Osteoblast (primary cell): ENCODE data around the gene TBX21. TPM values are rescaled to one million over a fixed set of nuclear protein-coding genes. Genes with fewer than 3 reads are reported as not detected.

Experiments used
- DNase-seq: peaks from one replicate; pipeline ENCODE4 v3.0.0; 2011; ENCODE audit warnings: low spot score, mixed read lengths; ENCODE audit not compliant: insufficient read length; ENCODE audit errors: missing footprints
- H2AFZ ChIP-seq: 2 replicates; pipeline ENCODE4 v1.6.0; 2011; ENCODE audit warnings: mild to moderate bottlenecking, low read length
- H3K27ac ChIP-seq: 2 replicates; pipeline ENCODE4 v1.5.1; 2011; ENCODE audit warnings: mild to moderate bottlenecking, low read depth, low read length, moderate library complexity
- H3K27me3 ChIP-seq: 2 replicates; pipeline ENCODE4 v1.6.0; 2012; ENCODE audit warnings: mild to moderate bottlenecking, control low read depth, inconsistent platforms, low read length, moderate library complexity; ENCODE audit not compliant: insufficient read depth
- H3K36me3 ChIP-seq: 2 replicates; pipeline ENCODE4 v1.5.1; 2011; ENCODE audit warnings: mild to moderate bottlenecking, low read length, control low read depth, moderate library complexity; ENCODE audit not compliant: insufficient read depth
- H3K4me1 ChIP-seq: 2 replicates; pipeline ENCODE4 v1.5.1; 2011; ENCODE audit warnings: mild to moderate bottlenecking, low read length, control low read depth, moderate library complexity; ENCODE audit not compliant: insufficient read depth
- H3K4me2 ChIP-seq: 2 replicates; pipeline ENCODE4 v1.6.0; 2011; ENCODE audit warnings: mild to moderate bottlenecking, low read length; ENCODE audit not compliant: insufficient read depth
- H3K4me3 ChIP-seq: fragments of 200-600 bp; sonication (generic); 3 replicates; pipeline ENCODE4 v1.5.1; 2012; ENCODE audit warnings: mild to moderate bottlenecking, low read length, inconsistent platforms; ENCODE audit not compliant: insufficient read depth
- H3K79me2 ChIP-seq: 2 replicates; pipeline ENCODE4 v1.6.0; 2012; ENCODE audit warnings: mild to moderate bottlenecking, low read length, control low read depth, inconsistent platforms; ENCODE audit not compliant: insufficient read depth
- H3K9me3 ChIP-seq: 2 replicates; pipeline ENCODE4 v1.5.1; 2011; ENCODE audit warnings: low read depth, low read length, control low read depth
- H4K20me1 ChIP-seq: 2 replicates; pipeline ENCODE4 v1.6.0; 2012; ENCODE audit warnings: mild to moderate bottlenecking, low read length, control low read depth; ENCODE audit not compliant: insufficient read depth
- CTCF ChIP-seq: IDR thresholded peaks from 2 replicates; pipeline ENCODE4 v1.5.1; 2011; ENCODE audit warnings: mild to moderate bottlenecking, low read depth, low read length, moderate library complexity; ENCODE audit errors: extremely low read depth
- total RNA-seq: library from RNA; depleted of rRNA; stranded (reverse); fragments of >200 nt; gene quantifications from 2 replicates; pipeline ENCODE4 v1.2.3, GENCODE V29; 2012

Gene TBX21
- total RNA-seq, 1 donor, result not detected

- H2AFZ ChIP-seq, result no peak overlapping the region
- no peak overlapping the region for H3K4me3 ChIP-seq
- H3K79me2 ChIP-seq, result no peaks in the 10 kb centered on the region
- peak; percentile 84 for DNase-seq
- TF ChIP-seq CTCF, result no peak
- H3K36me3 ChIP-seq, result peaks cover 28% of the 10 kb centered on the region
- peak overlapping the region; percentile 43 for H3K27ac ChIP-seq
- H4K20me1 ChIP-seq, result peaks cover 16% of the 10 kb centered on the region
- H3K9me3 ChIP-seq, result no peaks in the 10 kb centered on the region
- H3K4me2 ChIP-seq, result no peak overlapping the region
- H3K4me1 ChIP-seq, result peaks cover 40% of the 10 kb centered on the region
- no peaks in the 10 kb centered on the region for H3K27me3 ChIP-seq
These were observed 45.3 kb upstream of the TBX21 start for GRCh38 chr17:47687748-47688147.

GRCh38 chr17:47690121-47690520, 42.9 kb upstream of the TBX21 start:
- Histone ChIP-seq H3K27ac (no peak overlapping the region), H3K27me3 (no peaks in the 10 kb centered on the region), H3K79me2 (no peaks in the 10 kb centered on the region), H3K4me3 (no peak overlapping the region), H3K4me1 (peaks cover 43% of the 10 kb centered on the region), H3K36me3 (peaks cover 5% of the 10 kb centered on the region), H4K20me1 (peaks cover 10% of the 10 kb centered on the region), H2AFZ (no peak overlapping the region), H3K4me2 (no peak overlapping the region), H3K9me3 (no peaks in the 10 kb centered on the region)
- no peak for DNase-seq
- TF ChIP-seq CTCF, result no peak

- no peak overlapping the region for H3K4me3 ChIP-seq
- peak; percentile 81 for DNase-seq
- H3K36me3 ChIP-seq, result no peaks in the 10 kb centered on the region
- H3K27me3 ChIP-seq, result no peaks in the 10 kb centered on the region
- no peak for TF ChIP-seq CTCF
- no peaks in the 10 kb centered on the region for H3K79me2 ChIP-seq
- peaks cover 25% of the 10 kb centered on the region for H3K4me1 ChIP-seq
- H3K27ac ChIP-seq, result no peak overlapping the region
- H4K20me1 ChIP-seq, result no peaks in the 10 kb centered on the region
- H2AFZ ChIP-seq, result no peak overlapping the region
- no peak overlapping the region for H3K4me2 ChIP-seq
- no peaks in the 10 kb centered on the region for H3K9me3 ChIP-seq
These were observed 40.7 kb upstream of the TBX21 start for GRCh38 chr17:47692137-47692894.

DNA sequence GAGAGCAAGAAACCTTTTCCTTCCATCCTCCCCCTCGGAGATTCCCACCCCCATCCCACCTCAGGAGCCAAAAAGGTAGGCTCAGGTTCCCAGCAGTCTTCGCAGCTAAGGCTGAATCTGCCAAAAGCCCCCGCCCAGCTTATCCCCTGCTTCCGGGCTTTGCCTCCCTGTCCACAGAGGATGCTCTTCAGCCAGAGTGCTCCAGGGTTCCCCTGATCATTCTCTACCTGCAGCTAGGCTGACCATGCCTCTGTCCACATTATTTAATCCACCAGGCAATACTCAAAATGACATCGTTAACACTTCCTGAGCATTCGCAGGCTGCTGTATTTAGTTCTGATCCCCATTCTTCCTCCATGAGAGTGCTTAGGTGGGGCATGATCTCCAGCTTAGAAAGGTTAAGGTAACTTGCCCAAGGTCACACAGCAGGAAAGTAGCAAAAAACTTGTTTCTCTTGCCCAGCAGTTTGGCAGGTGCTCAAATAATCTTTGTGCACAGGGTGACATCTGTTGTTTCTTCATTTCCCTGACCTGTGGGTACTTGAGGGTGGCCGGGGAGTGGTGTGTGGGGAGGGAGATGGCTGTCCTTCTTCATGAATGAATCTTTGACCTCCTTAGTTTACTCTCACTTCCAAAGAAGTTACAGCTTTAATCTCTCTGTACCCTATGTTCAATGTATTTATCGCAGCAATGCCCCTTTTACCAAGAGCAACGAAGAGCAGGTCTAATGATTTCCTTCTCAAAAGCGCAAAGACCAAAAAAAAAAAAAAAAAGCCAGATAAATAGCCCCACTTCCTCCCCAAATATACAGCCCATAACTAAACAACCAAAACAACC, 39.9 kb upstream of the TBX21 start:
- Histone ChIP-seq H3K27me3 (no peaks in the 10 kb centered on the region), H3K4me3 (peak overlapping the region; percentile 82), H3K4me2 (peak overlapping the region; percentile 82), H3K9me3 (no peaks in the 10 kb centered on the region), H3K36me3 (no peaks in the 10 kb centered on the region), H4K20me1 (peaks cover under 1% of the 10 kb centered on the region), H2AFZ (no peak overlapping the region), H3K4me1 (peaks cover 19% of the 10 kb centered on the region), H3K27ac (no peak overlapping the region), H3K79me2 (no peaks in the 10 kb centered on the region)
- no peak for DNase-seq
- TF ChIP-seq CTCF, result no peak
